BJ (cell line): ENCODE data around the gene LAPTM5. TPM values are rescaled to one million over a fixed set of nuclear protein-coding genes. Genes with fewer than 3 reads are reported as not detected.

Experiments
- CTCF ChIA-PET: fragments of 350-600 bp; formaldehyde crosslinking; extraction: SDS; loops from one replicate; lab custom pipeline; 2021; ENCODE audit warnings: antibody characterized with exemption, inconsistent platforms; lab: Yijun Ruan, JAX
- POLR2A ChIA-PET: fragments of 300-600 bp; sonication (Branson Sonifier 250); formaldehyde crosslinking; extraction: SDS; loops from one replicate; lab custom pipeline; 2021; ENCODE audit warnings: antibody characterized with exemption; lab: Charles Lee
- DNase-seq: peaks from one replicate; pipeline ENCODE4 v3.0.0-alpha.2; 2011; ENCODE audit warnings: low read depth
- H3K27me3 ChIP-seq: 2 replicates; pipeline ENCODE4 v1.6.0; 2011; ENCODE audit warnings: low read length; ENCODE audit not compliant: control insufficient read depth, insufficient read depth
- H3K36me3 ChIP-seq: 2 replicates; pipeline ENCODE4 v1.5.1; 2011; ENCODE audit warnings: low read length; ENCODE audit not compliant: control insufficient read depth, insufficient read depth
- H3K4me3 ChIP-seq: 2 replicates; pipeline ENCODE4 v1.5.1; 2011; ENCODE audit warnings: low read depth, mild to moderate bottlenecking, control low read depth, low read length
- CTCF ChIP-seq: IDR thresholded peaks from 2 replicates; pipeline ENCODE4 v1.5.1; 2011; ENCODE audit warnings: low read depth, mild to moderate bottlenecking, control low read depth, inconsistent platforms, low read length, moderate library complexity; ENCODE audit not compliant: insufficient read depth
- polyA plus RNA-seq: library from polyadenylated mRNA; depleted of rRNA; stranded (reverse); fragments of >200 nt; gene quantifications from 2 replicates; pipeline ENCODE4 v1.2.3, GENCODE V29; 2011

LAPTM5 gene
- polyA plus RNA-seq, 1 experiment = 2.1 TPM

GRCh38 chr1:30782361-30783255 is 25.0 kb upstream of the LAPTM5 start:
- H3K4me3 ChIP-seq = no peak overlapping the region
- POLR2A ChIA-PET = no interaction called here
- peak; percentile 79 for TF ChIP-seq CTCF

GRCh38 chr1:30781906-30782305 is 24.3 kb upstream of the LAPTM5 start:
- Histone ChIP-seq H3K4me3 (no peak overlapping the region), H3K27me3 (no peaks in the 10 kb centered on the region), H3K36me3 (no peaks in the 10 kb centered on the region)
- DNase-seq = no peak
- ChIA-PET CTCF (interaction anchor here (0.7 to 13.5 kb wide), 20 partner anchors 9 to 638 kb away, joined by 3 to 354 read pairs (median 8); partner anchors contain the start of genes LAPTM5, MATN1 and SDC3), POLR2A (no interaction called here)
- TF ChIP-seq CTCF = no peak

More at GRCh38 chr1:30782361-30783255, 25.0 kb upstream of the LAPTM5 start:
- CTCF ChIA-PET = interaction anchor here (0.5 to 13.5 kb wide), 28 partner anchors 8 to 1106 kb away, joined by 3 to 354 read pairs (median 5); partner anchors contain the start of genes LAPTM5, MATN1 and SDC3
- Histone ChIP-seq H3K36me3 (no peaks in the 10 kb centered on the region), H3K27me3 (no peaks in the 10 kb centered on the region)
- no peak for DNase-seq

GRCh38 chr1:30780409-30780808 is 22.8 kb upstream of the LAPTM5 start:
- ChIA-PET POLR2A (no interaction called here), CTCF (interaction anchor here (0.7 to 13.5 kb wide), 17 partner anchors 21 to 154 kb away, joined by 3 to 354 read pairs (median 6); partner anchors contain the start of genes LAPTM5, MATN1 and SDC3)
- no peak for TF ChIP-seq CTCF
- Histone ChIP-seq H3K36me3 (no peaks in the 10 kb centered on the region), H3K4me3 (no peak overlapping the region), H3K27me3 (no peaks in the 10 kb centered on the region)
- DNase-seq = no peak

GRCh38 chr1:30779294-30780071 is 21.9 kb upstream of the LAPTM5 start:
- TF ChIP-seq CTCF = peak; percentile 92
- H3K4me3 ChIP-seq = no peak overlapping the region
- peak; percentile 15 for DNase-seq
- H3K36me3 ChIP-seq = no peaks in the 10 kb centered on the region
- CTCF ChIA-PET = interaction anchor here (0.6 to 13.5 kb wide), 38 partner anchors 8 to 167 kb away, joined by 3 to 354 read pairs (median 4); partner anchors contain the start of genes LAPTM5, MATN1 and SDC3
- H3K27me3 ChIP-seq = no peaks in the 10 kb centered on the region
- POLR2A ChIA-PET = interaction anchor here (1.0 kb wide), 1 partner anchor 60 kb away, joined by 9 read pairs; no protein-coding TSS in a partner anchor

- no peak for TF ChIP-seq CTCF
- no peak for DNase-seq
- Histone ChIP-seq H3K27me3 (peaks cover under 1% of the 10 kb centered on the region; the same call in 1 of the 2 replicates), H3K4me3 (no peak overlapping the region), H3K36me3 (no peaks in the 10 kb centered on the region)
- CTCF ChIA-PET = interaction anchor here (0.7 to 13.5 kb wide), 20 partner anchors 8 to 167 kb away, joined by 3 to 354 read pairs (median 5); partner anchors contain the start of genes LAPTM5, MATN1 and SDC3
- POLR2A ChIA-PET = no interaction called here
Measured at GRCh38 chr1:30778979-30779293, 21.4 kb upstream of the LAPTM5 start.
